Testis (tissue), 3 donors: ENCODE results near the gene COL9A3. TPM values are rescaled to one million over a fixed set of nuclear protein-coding genes. Genes with fewer than 3 reads are reported as not detected.
A peak's percentile ranks its signal among the peaks of the same experiment; 100 is the strongest.

ENCODE experiments used
- DNase-seq: peaks from one replicate; pipeline ENCODE4 v3.0.0-alpha.2; 2019
- H3K27ac ChIP-seq, 2 donors: fragments of 200-600 bp; sonication (generic); one replicate each; pipeline ENCODE4 v1.5.1; 2019
- H3K27me3 ChIP-seq: fragments of 200-600 bp; sonication (generic); one replicate; pipeline ENCODE4 v1.5.1; 2019
- H3K36me3 ChIP-seq: fragments of 200-600 bp; sonication (generic); one replicate; pipeline ENCODE4 v1.5.1; 2017; ENCODE audit warnings: low read depth; ENCODE audit errors: missing control alignments
- H3K4me1 ChIP-seq: fragments of 200-600 bp; sonication (generic); one replicate; pipeline ENCODE4 v1.5.1; 2019
- H3K4me3 ChIP-seq, 2 donors: fragments of 200-600 bp; sonication (generic); one replicate each; pipeline ENCODE4 v1.5.1; 2017 to 2019
- H3K9me3 ChIP-seq: fragments of 200-600 bp; sonication (generic); one replicate; pipeline ENCODE4 v1.5.1; 2017
- CTCF ChIP-seq, 3 experiments: fragments of 450-650 bp in 2 of 3; fragments of 200-600 bp in 1 of 3; sonication (generic) in 1 of 3; IDR thresholded peaks; one replicate each; pipeline ENCODE4 v1.5.1; 2016 to 2019; ENCODE audit warnings: antibody characterized with exemption in 3 of 3, mild to moderate bottlenecking in 2 of 3, moderate library complexity in 1 of 3
- POLR2A ChIP-seq: fragments of 450-650 bp; IDR thresholded peaks from one replicate; pipeline ENCODE4 v1.6.1; 2017; ENCODE audit warnings: antibody characterized with exemption, mild to moderate bottlenecking, moderate library complexity
- WGBS, 2 donors: methylation state at CpG; one replicate each; pipeline ENCODE4 v1.1.5; 2018; 5-methylcytosine and 5-hydroxymethylcytosine counted together
- intact Hi-C: fragments of 100-400 bp; cut with DNase I; formaldehyde crosslinking; loops from one replicate; pipeline ENCODE4 v1.15.1; 2023; ENCODE audit warnings: low total_unique reads
- polyA plus RNA-seq: library from polyadenylated mRNA; stranded (reverse); fragments of 350-450 nt; fragmentation: Illumina TruSeq; extraction: RNeasy Lipid Tissue Mini Kit (QIAGEN cat#74804); gene quantifications from one replicate; pipeline ENCODE4 v1.2.3, GENCODE V29; 2014; ENCODE audit warnings: low read depth, low replicate concordance; ENCODE audit not compliant: insufficient read depth
- total RNA-seq, 2 donors: library from RNA; depleted of rRNA; stranded (reverse); fragments of >200 nt; gene quantifications; one replicate each; pipeline ENCODE4 v1.2.3, GENCODE V29; 2016

COL9A3 gene
- total and polyA plus RNA-seq, 3 donors from 2014 or later, result 19.1 to 50.6 (median 21.3) TPM

- H3K4me1 ChIP-seq, result peaks cover 8% of the 10 kb centered on the region
- H3K9me3 ChIP-seq, result no peaks in the 10 kb centered on the region
- 39 to 42% methylated on average over 20 to 23 of the region's 23 CpGs for WGBS, 2 donors
- peak; percentile 92 for DNase-seq
- TF ChIP-seq POLR2A (no peak), CTCF (IDR thresholded peaks at IDR 0.05) (peak; percentile 89 to 94 (median 93))
- no peaks in the 10 kb centered on the region for H3K36me3 ChIP-seq
- H3K27ac ChIP-seq, result no peak overlapping the region
- no peaks in the 10 kb centered on the region for H3K27me3 ChIP-seq
- intact Hi-C loops, result no loop called here
- no peak overlapping the region for H3K4me3 ChIP-seq
Observed at GRCh38 chr20:62791301-62792181, 25.3 kb upstream of the COL9A3 start.

GRCh38 chr20:62792182-62792939, 24.5 kb upstream of the COL9A3 start:
- H3K27me3 ChIP-seq, result no peaks in the 10 kb centered on the region
- DNase-seq, result no peak
- TF ChIP-seq CTCF (IDR thresholded peaks at IDR 0.05) (no peak), POLR2A (no peak)
- WGBS, 2 donors, result 78 to 94% methylated on average over 7 to 9 of the region's 9 CpGs
- no peak overlapping the region for H3K4me3 ChIP-seq
- intact Hi-C loops, result no loop called here
- H3K9me3 ChIP-seq, result no peaks in the 10 kb centered on the region
- H3K4me1 ChIP-seq, result peaks cover 13% of the 10 kb centered on the region
- H3K36me3 ChIP-seq, result no peaks in the 10 kb centered on the region
- no peak overlapping the region for H3K27ac ChIP-seq

GRCh38 chr20:62792940-62793756, 23.7 kb upstream of the COL9A3 start:
- Histone ChIP-seq H3K4me1 (peaks cover 16% of the 10 kb centered on the region), H3K36me3 (no peaks in the 10 kb centered on the region), H3K4me3 (peak overlapping the region; percentile 69 to 84), H3K27me3 (no peaks in the 10 kb centered on the region), H3K27ac (peak overlapping the region; percentile 74 to 87), H3K9me3 (no peaks in the 10 kb centered on the region)
- DNase-seq, result no peak
- TF ChIP-seq POLR2A, result no peak
- TF ChIP-seq CTCF (IDR thresholded peaks at IDR 0.05), result no peak
- 71 to 79% methylated on average over 10 to 22 of the region's 22 CpGs for WGBS, 2 donors
- intact Hi-C loops, result no loop called here

GRCh38 chr20:62793757-62794006, 23.2 kb upstream of the COL9A3 start:
- WGBS, 2 donors, result 55% methylated on average over 3 of the region's 7 CpGs; no CpG with 5 or more reads in 1 of the 2 donors
- H3K36me3 ChIP-seq, result no peaks in the 10 kb centered on the region
- H3K27me3 ChIP-seq, result no peaks in the 10 kb centered on the region
- intact Hi-C loops, result no loop called here
- peak overlapping the region; percentile 69 to 84 for H3K4me3 ChIP-seq
- H3K4me1 ChIP-seq, result peaks cover 16% of the 10 kb centered on the region
- peak overlapping the region; percentile 74 to 87 for H3K27ac ChIP-seq
- no peaks in the 10 kb centered on the region for H3K9me3 ChIP-seq
- DNase-seq, result no peak
- no peak for TF ChIP-seq CTCF (IDR thresholded peaks at IDR 0.05)
- no peak for TF ChIP-seq POLR2A
